Measurements from ENCODE around the gene UQCC5.
A peak's percentile ranks its signal among the peaks of the same experiment; 100 is the strongest.

The UQCC5 gene

GRCh38 chr3:52536369-52537164 lies at the start of gene UQCC5 (continued):
- TF ChIP-seq ZNF610 (tag by site-specific recombination; IDR thresholded peaks at IDR 0.05; ENCODE audit: borderline replicate concordance) (no peak), GLI2 (tag by site-specific recombination; IDR thresholded peaks at IDR 0.05; ENCODE audit: borderline replicate concordance, low read depth) (no peak), EGR2 (tag by site-specific recombination; IDR thresholded peaks at IDR 0.05; ENCODE audit: low read depth) (no peak), KLF8 (tag by site-specific recombination; IDR thresholded peaks at IDR 0.05) (0 out of 2 replicates have a peak, but pooled peaks have one; percentile 13), ZNF404 (tag by site-specific recombination; IDR thresholded peaks at IDR 0.05) (no peak), ZNF837 (tag by site-specific recombination; IDR thresholded peaks at IDR 0.05) (no peak), ZBTB8A (tag by site-specific recombination; IDR thresholded peaks at IDR 0.05) (peak; percentile 88), ZNF670 (tag by site-specific recombination; IDR thresholded peaks at IDR 0.05; ENCODE audit: low read depth) (no peak), ZIC2 (tag by site-specific recombination; IDR thresholded peaks at IDR 0.05) (no peak), ZNF473 (tag by site-specific recombination; IDR thresholded peaks at IDR 0.05) (no peak), ZNF138 (tag by site-specific recombination; IDR thresholded peaks at IDR 0.05; ENCODE audit: borderline replicate concordance) (no peak), ZBTB26 (tag by site-specific recombination; optimal IDR thresholded peaks at IDR 0.05) (peak; percentile 91), ZNF121 (tag by site-specific recombination; IDR thresholded peaks at IDR 0.05) (no peak), OVOL3 (tag by site-specific recombination; IDR thresholded peaks at IDR 0.05) (no peak), BCL6B (tag by site-specific recombination; IDR thresholded peaks at IDR 0.05) (no peak), ZNF391 (tag by site-specific recombination; IDR thresholded peaks at IDR 0.05; ENCODE audit: borderline replicate concordance, low read depth) (no peak), ZNF423 (tag by site-specific recombination; IDR thresholded peaks at IDR 0.05) (no peak), KLF9 (tag by site-specific recombination; IDR thresholded peaks at IDR 0.05; ENCODE audit: low read depth) (peak; percentile 96), ZFP37 (tag by site-specific recombination; IDR thresholded peaks at IDR 0.05) (no peak; the same call in 1 of the 2 replicates), ZNF518A (tag by site-specific recombination; conservative IDR thresholded peaks at IDR 0.05; ENCODE audit: low read depth) (no peak), ZFP3 (tag by site-specific recombination; IDR thresholded peaks at IDR 0.05; ENCODE audit: low read depth) (no peak), ZSCAN18 (tag by site-specific recombination; IDR thresholded peaks at IDR 0.05) (no peak), ZNF530 (tag by site-specific recombination; IDR thresholded peaks at IDR 0.05; ENCODE audit: low read depth) (no peak), ZNF558 (tag by site-specific recombination; IDR thresholded peaks at IDR 0.05) (no peak), ZNF501 (tag by site-specific recombination; IDR thresholded peaks at IDR 0.05) (peak; percentile 67; the same call in 1 of the 2 replicates), ZNF548 (tag by site-specific recombination; IDR thresholded peaks at IDR 0.05) (no peak), SP2 (tag by site-specific recombination; IDR thresholded peaks at IDR 0.05) (peak; percentile 98), ZNF366 (tag by site-specific recombination; conservative IDR thresholded peaks at IDR 0.05) (0 out of 2 replicates have a peak, but pooled peaks have one; percentile 13), ZNF292 (tag by site-specific recombination; IDR thresholded peaks at IDR 0.05; ENCODE audit: borderline replicate concordance, low read depth) (no peak)
- TF ChIP-seq, protein P1, sequence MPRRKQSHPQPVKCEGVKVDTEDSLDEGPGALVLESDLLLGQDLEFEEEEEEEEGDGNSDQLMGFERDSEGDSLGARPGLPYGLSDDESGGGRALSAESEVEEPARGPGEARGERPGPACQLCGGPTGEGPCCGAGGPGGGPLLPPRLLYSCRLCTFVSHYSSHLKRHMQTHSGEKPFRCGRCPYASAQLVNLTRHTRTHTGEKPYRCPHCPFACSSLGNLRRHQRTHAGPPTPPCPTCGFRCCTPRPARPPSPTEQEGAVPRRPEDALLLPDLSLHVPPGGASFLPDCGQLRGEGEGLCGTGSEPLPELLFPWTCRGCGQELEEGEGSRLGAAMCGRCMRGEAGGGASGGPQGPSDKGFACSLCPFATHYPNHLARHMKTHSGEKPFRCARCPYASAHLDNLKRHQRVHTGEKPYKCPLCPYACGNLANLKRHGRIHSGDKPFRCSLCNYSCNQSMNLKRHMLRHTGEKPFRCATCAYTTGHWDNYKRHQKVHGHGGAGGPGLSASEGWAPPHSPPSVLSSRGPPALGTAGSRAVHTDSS (tag by site-specific recombination; IDR thresholded peaks at IDR 0.05) = no peak
